K562 (cell line): ENCODE results near the gene ZWINT. TPM values are rescaled to one million over a fixed set of nuclear protein-coding genes. Genes with fewer than 3 reads are reported as not detected.

Experiments
- ATAC-seq: fragments of 200-7000 bp; cut with Tn5 transposase; 3 replicates; pipeline ENCODE4 v1.9.1; 2020; ENCODE audit warnings: moderate library complexity
- BruUV-seq: library from RNA; stranded (reverse); fragments of 400-500 nt; replicated peaks from 2 replicates; lab custom pipeline; 2021; lab: Mats Ljungman, UMichigan
- CTCF ChIA-PET: fragments of 300-600 bp; formaldehyde crosslinking; extraction: SDS; loops from one replicate; lab custom pipeline; 2021; ENCODE audit warnings: low intra/inter-chr PET ratio; lab: Yijun Ruan, JAX
- POLR2A ChIA-PET: fragments of 300-600, 350-650 bp; sonication (Branson Sonifier 250); formaldehyde crosslinking; extraction: SDS; loops from one replicate; lab custom pipeline; 2021; ENCODE audit warnings: antibody characterized with exemption, inconsistent platforms; lab: Yijun Ruan, JAX
- DNase-seq, 4 experiments: peaks; one replicate each; pipeline versions ENCODE4 v3.0.0 to v3.0.0-alpha.2; 2011 to 2018; ENCODE audit warnings: low spot score in 3 of 4, mixed read lengths in 3 of 4; ENCODE audit errors: extremely low read depth in 1 of 4
- FAIRE-seq: peaks from 2 replicates; lab custom pipeline; 2011; peaks lifted over from hg19 to GRCh38; lab: Jason Lieb, UNC
- H2AFZ ChIP-seq: 2 replicates; pipeline ENCODE4 v1.6.0; 2011; ENCODE audit warnings: low read depth, low read length, control low read depth, inconsistent platforms
- H3K27ac ChIP-seq: fragments of 200-600 bp; 3 replicates; pipeline ENCODE4 v1.8.0; 2011; ENCODE audit warnings: low read depth, mild to moderate bottlenecking, control low read depth, inconsistent platforms, low read length, moderate library complexity, mixed read lengths; ENCODE audit errors: extremely low read depth
- H3K27me3 ChIP-seq, 2 experiments: fragments of 300-600 bp in 1 of 2; 2 replicates in 1 of 2; 3 replicates in 1 of 2; pipeline versions ENCODE4 v1.6.0 to v1.8.0; 2011; ENCODE audit warnings: inconsistent platforms in 2 of 2, low read length in 2 of 2, mild to moderate bottlenecking in 1 of 2, mixed read lengths in 1 of 2, moderate library complexity in 1 of 2; ENCODE audit not compliant: control insufficient read depth in 2 of 2, insufficient read depth in 2 of 2
- H3K36me3 ChIP-seq: fragments of 300-600 bp; 3 replicates; pipeline ENCODE4 v1.8.0; 2011; ENCODE audit warnings: mild to moderate bottlenecking, low read length, inconsistent platforms; ENCODE audit not compliant: control insufficient read depth, insufficient read depth
- H3K4me1 ChIP-seq, 2 experiments: fragments of 200-600 bp in 1 of 2; replicated peaks in 1 of 2; 2 replicates in 1 of 2; 3 replicates in 1 of 2; pipeline versions ENCODE4 v1.5.1 to v1.8.0; 2011; ENCODE audit warnings: inconsistent platforms in 2 of 2, low read length in 2 of 2, mild to moderate bottlenecking in 1 of 2, mixed read lengths in 1 of 2, moderate library complexity in 1 of 2; ENCODE audit not compliant: control insufficient read depth in 2 of 2, insufficient read depth in 2 of 2
- H3K4me2 ChIP-seq: 2 replicates; pipeline ENCODE4 v1.6.1; 2011; ENCODE audit warnings: low read length, control low read depth, inconsistent platforms, mixed read lengths; ENCODE audit not compliant: insufficient read depth
- H3K4me3 ChIP-seq: fragments of 200-600 bp; sonication (generic), shearing (Covaris generic); 2 replicates; pipeline ENCODE4 v1.5.1; 2016; ENCODE audit warnings: control low read depth, inconsistent platforms
- H3K79me2 ChIP-seq: fragments of 200-600 bp; 3 replicates; pipeline ENCODE4 v1.8.0; 2011; ENCODE audit warnings: low read length, inconsistent platforms; ENCODE audit not compliant: control insufficient read depth, insufficient read depth
- H3K9ac ChIP-seq, 2 experiments: 2 replicates each; pipeline versions ENCODE4 v1.6.0 to v1.6.1; 2011; ENCODE audit warnings: low read depth in 2 of 2, low read length in 2 of 2, control low read depth in 1 of 2, inconsistent platforms in 1 of 2, mild to moderate bottlenecking in 1 of 2, mixed read lengths in 1 of 2; ENCODE audit not compliant: insufficient read depth in 1 of 2
- H3K9me1 ChIP-seq: one replicate; pipeline ENCODE4 v1.6.0; 2011; ENCODE audit warnings: inconsistent platforms, mild to moderate bottlenecking, low read length, moderate library complexity; ENCODE audit not compliant: control insufficient read depth, insufficient read depth
- H3K9me3 ChIP-seq: replicated peaks from 2 replicates; pipeline ENCODE4 v1.5.1; 2011; ENCODE audit warnings: low read depth, low read length, inconsistent platforms; ENCODE audit not compliant: control insufficient read depth, insufficient read depth
- H4K20me1 ChIP-seq: replicated peaks from 2 replicates; pipeline ENCODE4 v1.6.1; 2011; ENCODE audit warnings: low read length, inconsistent platforms, mixed read lengths; ENCODE audit not compliant: control insufficient read depth, insufficient read depth
- ATF7 ChIP-seq: fragments of 450-650 bp; IDR thresholded peaks from 2 replicates; pipeline ENCODE4 v1.7.1; 2014; ENCODE audit warnings: mild to moderate bottlenecking, moderate library complexity
- JUNB ChIP-seq: fragments of 450-650 bp; formaldehyde crosslinking; conservative IDR thresholded peaks from 2 replicates; pipeline ENCODE4 v1.4.0; 2020; ENCODE audit warnings: mild to moderate bottlenecking
- RB1 ChIP-seq: fragments of 450-650 bp; IDR thresholded peaks from 2 replicates; pipeline ENCODE4 v1.6.1; 2017; ENCODE audit warnings: low read depth, mild to moderate bottlenecking
- SREBF1 ChIP-seq: fragments of 150-350 bp; IDR thresholded peaks from 2 replicates; pipeline ENCODE4 v1.6.1; 2014; ENCODE audit warnings: antibody characterized with exemption, low read depth, low read length, borderline replicate concordance
- ZNF324 ChIP-seq: fragments of 250-450 bp; sonication (Bioruptor Pico); IDR thresholded peaks from 2 replicates; pipeline ENCODE4 v1.4.0; 2020; ENCODE audit warnings: mild to moderate bottlenecking
- ZNF57 ChIP-seq: fragments of 450-650 bp; formaldehyde crosslinking; IDR thresholded peaks from 2 replicates; pipeline ENCODE4 v1.4.0; 2020; ENCODE audit warnings: mild to moderate bottlenecking, moderate library complexity
- ZSCAN29 ChIP-seq: fragments of 450-650 bp; IDR thresholded peaks from 2 replicates; pipeline ENCODE4 v1.6.1; 2017
- WGBS: fragments of 100-300 bp; shearing (Covaris generic); methylation state at CpG from one replicate; pipeline ENCODE4 v1.1.6; 2016; ENCODE audit warnings: low coverage, mixed read lengths; ENCODE audit not compliant: insufficient coverage; ENCODE audit errors: missing lambda C conversion rate; 5-methylcytosine and 5-hydroxymethylcytosine counted together
- in situ Hi-C: fragments of 300-500 bp; cut with MboI; formaldehyde crosslinking; loops from 4 replicates; pipeline ENCODE4 v1.15.0; 2018; ENCODE audit warnings: inconsistent platforms, mixed read lengths
- intact Hi-C: fragments of 100-400 bp; cut with micrococcal nuclease; formaldehyde crosslinking; loops from 2 replicates; pipeline ENCODE4 v1.14.2; 2022
- polyA plus RNA-seq, 8 experiments: library from polyadenylated mRNA; depleted of rRNA in 4 of 8; stranded (reverse) in 5 of 8; unstranded in 3 of 8; fragments of >200 nt; fragmentation: Nextera tagmentation in 2 of 8; fragmentation: Illumina TruSeq in 1 of 8; extraction: Ambion mirVana in 2 of 8; extraction: Trizol in 1 of 8; gene quantifications; 2 replicates each; pipeline versions ENCODE4 v1.2.1 to v1.2.3, GENCODE V29; 2011 to 2014; ENCODE audit warnings: inconsistent platforms in 1 of 8, missing spikeins in 1 of 8
- total RNA-seq, 7 experiments: library from RNA; depleted of rRNA in 6 of 7; stranded (reverse); fragments of >200 nt in 6 of 7; fragmentation: Illumina TruSeq in 2 of 7; extraction: Trizol in 2 of 7; gene quantifications; 2 replicates each; pipeline versions ENCODE4 v1.2.1 to v1.2.3, GENCODE V29; 2011 to 2021; ENCODE audit warnings: low replicate concordance in 1 of 7
- TF ChIP-seq, protein P1 (sequence below): sonication (generic); formaldehyde crosslinking; IDR thresholded peaks from 2 replicates; pipeline ENCODE4 v1.8.1; 2023; ENCODE audit warnings: mild to moderate bottlenecking, missing genetic modification reagents, moderate library complexity
- TF ChIP-seq, protein P2 (sequence below): sonication (generic); formaldehyde crosslinking; IDR thresholded peaks from 2 replicates; pipeline ENCODE4 v1.8.1; 2023; ENCODE audit warnings: mild to moderate bottlenecking, missing genetic modification reagents
- TF ChIP-seq, protein P3 (sequence below): sonication (generic); formaldehyde crosslinking; IDR thresholded peaks from 2 replicates; pipeline ENCODE4 v1.8.0; 2022; ENCODE audit warnings: mild to moderate bottlenecking, missing genetic modification reagents
- TF ChIP-seq, protein P4 (sequence below): fragments of 200-400 bp; formaldehyde crosslinking; IDR thresholded peaks from 2 replicates; pipeline ENCODE4 v1.6.1; 2017; ENCODE audit warnings: mild to moderate bottlenecking, low read depth, low read length, moderate library complexity

ZWINT gene
- total and polyA plus RNA-seq, 9 of the 15 experiments (the other 6 are each of a cell fraction or from before 2014, with no cell fraction given), result 122 to 245 (median 160) TPM

DNA sequence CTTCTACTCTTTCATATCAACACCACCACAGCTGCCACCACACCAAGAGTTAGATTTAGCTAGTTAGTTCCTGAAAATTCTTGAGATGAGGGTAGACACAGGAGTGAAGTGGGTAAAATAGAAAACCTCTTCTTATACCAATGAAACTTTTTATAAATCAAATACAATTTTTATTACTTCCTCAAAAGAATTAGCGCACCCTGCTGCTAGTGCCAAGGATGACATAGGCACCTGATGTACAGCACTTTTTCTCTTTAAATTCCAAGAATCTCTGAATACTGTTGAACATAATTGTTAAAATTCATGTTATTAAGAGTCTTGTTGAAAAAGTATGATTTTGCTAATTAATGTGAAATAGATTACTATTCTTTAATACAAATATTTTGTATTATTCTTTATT is 11.4 kb downstream of the ZWINT start:
- H3K79me2 ChIP-seq, result no peaks in the 10 kb centered on the region
- no TSS peak for BruUV-seq
- H3K27ac ChIP-seq, result no peak overlapping the region
- no peak overlapping the region for H3K9ac ChIP-seq
- no peaks in the 10 kb centered on the region for H3K9me3 ChIP-seq
- FAIRE-seq (no peak), ATAC-seq (no peak), DNase-seq (no peak)
- H3K36me3 ChIP-seq, result peaks cover 8% of the 10 kb centered on the region; the same call in 1 of the 3 replicates
- H4K20me1 ChIP-seq, result no peaks in the 10 kb centered on the region
- CTCF ChIA-PET, result no interaction called here
- no peaks in the 10 kb centered on the region for H3K27me3 ChIP-seq
- in situ Hi-C loops, result no loop called here
- H2AFZ ChIP-seq, result no peak overlapping the region
- no peaks in the 10 kb centered on the region for H3K4me1 ChIP-seq
- H3K4me3 ChIP-seq, result no peak overlapping the region
- 17% methylated on average over 1 of the region's 1 CpG for WGBS
- intact Hi-C loops, result no loop called here
- POLR2A ChIA-PET, result interaction anchor here (1.1 to 3.0 kb wide), 2 partner anchors 9 to 11 kb away, joined by 4 to 21 read pairs; partner anchors contain the start of gene ZWINT
- no peak overlapping the region for H3K4me2 ChIP-seq
- no peaks in the 10 kb centered on the region for H3K9me1 ChIP-seq
- TF ChIP-seq ZNF324 (no peak), ZNF57 (CRISPR knock-in tag) (no peak), ZSCAN29 (no peak), ATF7 (no peak), RB1 (no peak), JUNB (CRISPR knock-in tag) (no peak), SREBF1 (no peak)
- TF ChIP-seq, protein P1, sequence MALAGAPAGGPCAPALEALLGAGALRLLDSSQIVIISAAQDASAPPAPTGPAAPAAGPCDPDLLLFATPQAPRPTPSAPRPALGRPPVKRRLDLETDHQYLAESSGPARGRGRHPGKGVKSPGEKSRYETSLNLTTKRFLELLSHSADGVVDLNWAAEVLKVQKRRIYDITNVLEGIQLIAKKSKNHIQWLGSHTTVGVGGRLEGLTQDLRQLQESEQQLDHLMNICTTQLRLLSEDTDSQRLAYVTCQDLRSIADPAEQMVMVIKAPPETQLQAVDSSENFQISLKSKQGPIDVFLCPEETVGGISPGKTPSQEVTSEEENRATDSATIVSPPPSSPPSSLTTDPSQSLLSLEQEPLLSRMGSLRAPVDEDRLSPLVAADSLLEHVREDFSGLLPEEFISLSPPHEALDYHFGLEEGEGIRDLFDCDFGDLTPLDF, result no peak
- TF ChIP-seq, protein P2, sequence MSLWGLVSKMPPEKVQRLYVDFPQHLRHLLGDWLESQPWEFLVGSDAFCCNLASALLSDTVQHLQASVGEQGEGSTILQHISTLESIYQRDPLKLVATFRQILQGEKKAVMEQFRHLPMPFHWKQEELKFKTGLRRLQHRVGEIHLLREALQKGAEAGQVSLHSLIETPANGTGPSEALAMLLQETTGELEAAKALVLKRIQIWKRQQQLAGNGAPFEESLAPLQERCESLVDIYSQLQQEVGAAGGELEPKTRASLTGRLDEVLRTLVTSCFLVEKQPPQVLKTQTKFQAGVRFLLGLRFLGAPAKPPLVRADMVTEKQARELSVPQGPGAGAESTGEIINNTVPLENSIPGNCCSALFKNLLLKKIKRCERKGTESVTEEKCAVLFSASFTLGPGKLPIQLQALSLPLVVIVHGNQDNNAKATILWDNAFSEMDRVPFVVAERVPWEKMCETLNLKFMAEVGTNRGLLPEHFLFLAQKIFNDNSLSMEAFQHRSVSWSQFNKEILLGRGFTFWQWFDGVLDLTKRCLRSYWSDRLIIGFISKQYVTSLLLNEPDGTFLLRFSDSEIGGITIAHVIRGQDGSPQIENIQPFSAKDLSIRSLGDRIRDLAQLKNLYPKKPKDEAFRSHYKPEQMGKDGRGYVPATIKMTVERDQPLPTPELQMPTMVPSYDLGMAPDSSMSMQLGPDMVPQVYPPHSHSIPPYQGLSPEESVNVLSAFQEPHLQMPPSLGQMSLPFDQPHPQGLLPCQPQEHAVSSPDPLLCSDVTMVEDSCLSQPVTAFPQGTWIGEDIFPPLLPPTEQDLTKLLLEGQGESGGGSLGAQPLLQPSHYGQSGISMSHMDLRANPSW (CRISPR knock-in tag), result no peak
- TF ChIP-seq, protein P3, sequence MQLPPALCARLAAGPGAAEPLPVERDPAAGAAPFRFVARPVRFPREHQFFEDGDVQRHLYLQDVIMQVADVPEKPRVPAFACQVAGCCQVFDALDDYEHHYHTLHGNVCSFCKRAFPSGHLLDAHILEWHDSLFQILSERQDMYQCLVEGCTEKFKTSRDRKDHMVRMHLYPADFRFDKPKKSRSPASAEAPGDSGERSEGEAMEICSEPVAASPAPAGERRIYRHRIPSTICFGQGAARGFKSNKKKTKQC (CRISPR knock-in tag), result no peak
- TF ChIP-seq, protein P4, sequence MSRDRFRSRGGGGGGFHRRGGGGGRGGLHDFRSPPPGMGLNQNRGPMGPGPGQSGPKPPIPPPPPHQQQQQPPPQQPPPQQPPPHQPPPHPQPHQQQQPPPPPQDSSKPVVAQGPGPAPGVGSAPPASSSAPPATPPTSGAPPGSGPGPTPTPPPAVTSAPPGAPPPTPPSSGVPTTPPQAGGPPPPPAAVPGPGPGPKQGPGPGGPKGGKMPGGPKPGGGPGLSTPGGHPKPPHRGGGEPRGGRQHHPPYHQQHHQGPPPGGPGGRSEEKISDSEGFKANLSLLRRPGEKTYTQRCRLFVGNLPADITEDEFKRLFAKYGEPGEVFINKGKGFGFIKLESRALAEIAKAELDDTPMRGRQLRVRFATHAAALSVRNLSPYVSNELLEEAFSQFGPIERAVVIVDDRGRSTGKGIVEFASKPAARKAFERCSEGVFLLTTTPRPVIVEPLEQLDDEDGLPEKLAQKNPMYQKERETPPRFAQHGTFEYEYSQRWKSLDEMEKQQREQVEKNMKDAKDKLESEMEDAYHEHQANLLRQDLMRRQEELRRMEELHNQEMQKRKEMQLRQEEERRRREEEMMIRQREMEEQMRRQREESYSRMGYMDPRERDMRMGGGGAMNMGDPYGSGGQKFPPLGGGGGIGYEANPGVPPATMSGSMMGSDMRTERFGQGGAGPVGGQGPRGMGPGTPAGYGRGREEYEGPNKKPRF, result no peak
